HG02943 (cell line): Measurements from ENCODE around the gene SNX33.
"Not testable (repeated sequence)": the region's sequence is repeated elsewhere in the genome, so short reads cannot be mapped to it uniquely, and the experiment has no call there.

Experiments used
- ATAC-seq: cut with Tn5 transposase; IDR thresholded peaks from one replicate; pipeline ENCODE4 v1.9.1; 2021; ENCODE audit warnings: mild to moderate bottlenecking, low read depth, moderate library complexity; ENCODE audit not compliant: unreplicated experiment

Gene SNX33

DNA sequence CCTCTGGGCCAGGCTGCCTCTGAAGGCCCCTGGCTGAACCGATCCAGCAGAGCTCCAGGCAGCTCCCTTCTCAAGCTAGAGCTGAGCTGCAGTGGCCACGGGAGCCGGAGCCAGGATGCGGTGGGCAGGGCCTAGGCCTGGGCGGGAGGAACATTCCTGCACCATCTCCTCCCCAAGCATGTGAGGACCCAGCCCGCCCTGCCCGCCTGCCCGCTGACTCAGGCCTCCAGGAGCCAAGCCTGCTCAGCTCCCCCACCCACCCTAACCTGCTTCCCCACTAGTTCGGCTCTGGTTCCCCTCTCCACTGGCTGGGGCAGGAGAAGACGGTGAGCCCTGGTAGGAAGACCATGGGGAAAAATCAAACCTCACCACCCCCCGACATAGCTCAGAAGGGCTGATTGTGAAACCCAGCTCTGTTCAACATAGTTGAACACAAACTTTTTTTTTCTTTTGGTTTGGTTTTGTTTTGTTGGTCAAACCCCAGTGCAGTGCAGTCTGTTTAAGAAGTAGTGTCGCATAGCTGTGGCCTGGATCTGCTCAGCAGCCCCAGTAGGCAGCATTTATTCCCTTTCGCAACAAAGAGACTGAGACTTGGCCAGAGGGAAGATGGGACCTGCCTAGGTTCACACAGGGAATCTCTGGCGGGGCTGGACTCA lies 13.5 kb downstream of the SNX33 start:
- no peak for ATAC-seq

GRCh38 chr15:75661756-75662140 lies 14.0 kb downstream of the SNX33 start:
- ATAC-seq: no peak

GRCh38 chr15:75662823-75663519 lies 15.3 kb downstream of the SNX33 start:
- ATAC-seq: no peak

DNA sequence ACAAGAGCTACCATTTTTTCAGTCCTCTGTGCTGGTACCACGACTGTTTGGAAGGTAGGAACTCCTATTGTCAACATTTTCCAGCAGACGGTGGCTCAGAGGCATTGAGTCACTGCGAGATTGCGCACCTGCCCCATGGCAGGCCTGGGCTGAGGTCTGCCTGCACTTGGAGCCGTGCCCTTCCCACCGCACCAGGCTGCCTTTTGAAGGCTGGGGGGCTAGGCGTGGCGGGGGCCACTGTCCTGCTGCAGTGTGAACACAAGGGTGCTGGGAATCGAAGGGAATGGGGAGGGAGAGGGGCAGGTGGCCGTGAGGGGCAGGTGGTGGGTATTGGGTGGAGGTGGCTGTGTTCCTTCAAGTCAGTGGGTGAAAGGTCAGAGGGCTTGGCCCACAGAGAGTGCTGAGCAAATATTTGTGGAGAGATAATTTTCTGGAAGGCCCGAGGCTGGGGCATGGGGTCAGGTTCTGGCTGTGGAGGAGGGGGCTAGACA lies 16.3 kb downstream of the SNX33 start:
- no peak for ATAC-seq

DNA sequence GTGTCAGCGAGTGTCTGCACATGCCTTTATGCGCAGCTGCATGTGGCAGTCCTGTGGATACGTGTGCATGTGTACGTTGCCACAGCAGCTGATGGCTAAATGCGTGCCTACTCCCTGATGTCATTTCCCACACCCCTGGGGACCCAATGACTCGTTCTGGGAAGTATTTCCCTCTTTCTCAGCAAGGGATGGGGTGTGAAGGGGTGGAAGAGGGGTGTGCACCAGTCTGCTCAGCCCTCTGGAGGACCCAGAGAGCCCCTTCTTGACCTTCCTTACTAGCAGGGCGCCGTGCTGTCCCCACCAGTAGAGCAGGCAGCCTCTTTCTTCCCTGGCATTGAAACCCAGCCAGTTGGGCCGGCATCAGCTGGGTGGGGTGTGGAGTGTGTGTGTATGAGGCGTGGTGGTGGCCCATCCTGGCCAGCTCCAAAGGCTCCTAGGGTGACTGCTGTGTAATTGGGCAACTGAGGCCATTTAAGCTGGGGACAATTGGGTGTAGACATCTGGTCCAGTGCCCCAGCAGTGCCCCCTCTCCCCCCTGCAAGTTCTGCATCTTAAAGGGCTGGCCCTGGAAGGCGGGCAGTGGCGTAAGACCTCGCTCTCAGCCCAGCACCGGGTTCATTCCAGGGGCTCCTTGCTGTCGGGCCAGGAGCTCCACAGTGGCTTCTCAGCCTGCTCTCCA lies 19.2 kb downstream of the SNX33 start:
- ATAC-seq: no peak

DNA sequence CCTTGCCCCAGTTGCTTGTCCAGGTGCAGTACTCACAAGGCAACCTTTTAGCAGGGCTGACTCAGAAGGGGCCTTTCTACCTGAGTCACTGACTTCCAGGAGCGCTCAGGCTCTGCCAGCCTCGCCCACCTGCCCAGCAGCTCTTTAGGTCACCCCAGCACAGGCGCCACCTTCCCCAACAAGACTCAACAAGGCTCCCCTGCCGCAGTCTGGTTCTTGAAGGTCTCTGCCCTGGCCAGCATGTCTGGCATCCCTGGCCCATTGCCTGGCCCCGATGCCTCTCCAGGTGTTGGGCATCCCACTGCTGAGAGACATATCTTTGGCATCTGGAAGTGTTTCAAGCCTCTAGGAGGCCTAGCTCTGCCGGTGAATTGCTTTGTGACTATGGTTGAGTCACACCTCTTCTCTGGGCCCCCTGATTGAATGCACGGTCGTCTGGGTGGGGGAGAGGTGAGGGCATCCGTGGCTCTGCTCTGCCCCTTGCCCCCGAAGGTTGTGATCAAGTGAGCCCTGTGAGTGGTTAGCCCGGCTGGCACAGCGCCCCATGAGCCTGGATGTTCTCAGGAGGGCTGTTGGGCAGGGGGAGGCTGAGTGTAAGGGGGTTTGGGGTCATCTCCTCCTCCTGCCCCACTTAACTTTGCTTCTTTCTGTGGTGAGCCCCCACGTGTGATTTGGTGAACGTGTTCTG lies 21.6 kb downstream of the SNX33 start:
- no peak for ATAC-seq

- ATAC-seq: no peak
Observed at GRCh38 chr15:75669879-75670212, 22.1 kb downstream of the SNX33 start.

DNA sequence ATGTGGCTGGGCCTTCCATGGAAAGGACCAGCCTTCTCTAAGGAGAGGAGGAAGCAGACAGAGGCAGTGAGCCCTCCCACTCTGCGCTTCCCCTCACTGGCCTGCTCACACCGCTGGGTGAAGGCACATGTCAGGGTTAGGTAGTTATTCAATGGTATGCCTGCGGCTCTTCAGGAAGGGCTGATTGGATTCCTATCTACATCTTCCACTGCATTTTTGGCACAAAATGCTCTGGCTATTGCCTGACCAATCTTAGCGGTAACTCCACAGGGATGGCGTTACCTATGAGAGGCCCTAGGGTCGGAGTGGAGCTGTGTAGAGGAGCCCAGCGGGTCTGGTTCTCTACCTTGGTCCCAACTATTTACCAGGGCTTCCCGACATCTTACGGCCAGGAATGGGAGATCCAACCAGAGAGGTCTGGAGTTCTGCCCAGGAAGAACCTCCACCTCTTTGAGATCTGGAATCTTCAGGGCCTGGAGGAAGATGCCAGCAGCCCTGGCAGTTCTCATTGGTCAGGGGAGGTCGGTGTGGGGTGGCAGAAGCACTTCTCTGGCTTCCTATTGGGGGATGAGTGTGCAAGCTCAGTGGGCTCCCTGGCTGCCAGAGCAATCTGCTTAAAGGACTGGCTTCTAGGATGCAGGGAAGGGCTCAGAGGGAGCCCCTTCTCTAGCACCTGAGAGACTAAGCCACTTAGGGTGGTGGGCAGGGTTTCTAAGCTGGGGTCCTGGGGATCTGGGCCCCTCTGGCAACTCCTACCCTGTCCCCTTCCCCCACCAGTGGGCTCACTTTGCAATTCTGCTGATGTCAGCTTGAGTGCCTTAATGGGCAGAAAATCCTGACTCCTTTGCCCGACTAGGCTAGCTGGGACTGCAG lies 24.3 kb downstream of the SNX33 start:
- no peak for ATAC-seq

DNA sequence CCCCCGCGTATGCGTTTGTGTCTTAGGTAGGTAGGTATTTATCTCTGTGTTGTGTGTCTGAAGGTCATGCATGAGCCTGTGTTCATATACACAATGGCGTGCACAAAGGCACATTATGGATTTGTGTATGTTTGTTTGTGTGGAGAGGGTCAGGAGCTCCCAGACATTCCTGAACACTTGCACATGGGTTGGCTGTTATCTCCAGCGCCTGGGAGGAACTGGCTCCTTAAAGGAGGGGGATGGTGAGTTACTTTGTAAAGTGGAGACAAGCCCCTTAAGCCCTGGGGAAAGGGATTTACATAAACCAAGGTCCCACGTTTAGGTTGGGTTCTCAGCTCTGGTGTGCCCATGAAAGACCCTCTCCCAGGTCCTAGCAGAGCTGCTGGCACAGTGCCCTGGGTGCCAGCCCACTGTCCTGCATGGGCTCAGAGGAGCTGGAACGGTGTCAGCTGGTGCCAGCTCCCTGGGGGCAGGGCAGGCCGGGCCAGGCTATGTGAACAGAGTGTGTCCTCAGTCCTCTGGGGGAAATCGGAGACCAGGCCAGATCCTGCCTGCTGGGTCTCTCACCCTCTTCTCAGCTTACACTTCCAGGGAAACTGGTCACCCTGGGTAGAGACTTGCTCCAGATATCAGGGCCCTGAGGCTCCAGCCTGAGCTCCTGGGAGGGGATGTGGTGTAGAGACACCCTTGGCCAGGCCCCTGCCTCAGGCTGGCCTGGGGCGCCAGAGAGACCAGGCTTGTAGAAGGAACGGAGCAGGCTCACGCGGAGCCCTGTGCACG lies 25.1 kb downstream of the SNX33 start:
- ATAC-seq: no peak

DNA sequence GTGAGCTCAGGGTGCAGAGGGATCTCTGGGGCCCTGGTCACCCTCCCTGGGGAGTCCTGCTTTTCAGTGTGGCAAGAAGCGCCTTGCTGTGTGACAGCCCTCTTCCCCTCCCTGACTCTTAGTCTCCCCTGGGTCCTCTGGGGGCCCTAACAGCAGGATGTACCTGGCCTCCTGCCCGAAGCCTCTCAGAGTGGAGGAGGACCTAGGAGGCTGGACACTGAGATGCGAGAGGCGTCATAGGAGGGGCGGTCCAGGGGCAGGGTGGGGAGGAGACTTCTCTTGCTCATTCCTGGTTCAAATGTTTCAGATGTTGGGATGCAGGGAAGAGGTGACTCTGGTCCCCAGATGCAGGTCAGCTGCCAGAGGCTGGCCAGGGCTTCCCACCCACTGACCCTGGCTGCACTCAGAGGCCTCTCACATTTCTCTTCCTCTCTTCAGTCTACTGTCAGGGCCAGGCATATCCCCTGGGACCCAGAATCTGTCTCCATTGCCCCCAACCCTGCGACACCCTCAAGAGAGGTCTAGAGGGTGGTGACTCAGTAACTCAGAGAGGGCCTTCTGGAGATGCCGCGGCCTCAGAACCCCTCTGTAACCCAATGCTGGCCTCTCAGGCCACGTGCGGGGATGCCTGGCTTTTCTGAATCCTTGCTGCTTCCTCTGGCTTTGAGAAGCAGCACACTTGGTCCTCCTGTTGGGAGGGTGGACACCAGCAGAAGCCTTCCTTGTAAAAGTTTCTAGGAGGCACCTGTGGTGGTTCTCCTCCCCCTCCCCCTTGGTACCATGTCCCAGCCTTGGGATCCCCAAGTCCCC lies 25.9 kb downstream of the SNX33 start:
- ATAC-seq: no peak

DNA sequence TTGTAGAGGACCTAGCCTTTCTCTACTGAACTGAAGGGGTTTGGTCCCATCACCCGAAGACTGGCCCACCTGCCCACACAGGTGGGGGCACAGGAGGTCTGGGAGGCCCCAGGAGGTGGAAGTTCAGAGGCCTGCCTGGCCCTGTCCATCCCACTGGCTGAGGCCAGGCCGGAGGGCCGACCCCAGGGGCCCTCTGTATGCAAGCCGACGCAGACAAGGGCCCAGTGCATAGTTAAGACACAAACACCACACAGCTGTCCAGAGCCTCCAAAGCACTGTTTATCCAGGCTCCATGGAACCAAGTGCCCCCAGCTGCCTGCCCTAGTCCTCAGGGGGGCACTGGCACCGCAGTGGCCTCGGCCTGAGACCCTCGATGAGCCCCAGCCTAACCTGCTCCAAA lies 26.7 kb downstream of the SNX33 start:
- no peak for ATAC-seq

- no peak for ATAC-seq
Observed at GRCh38 chr15:75675579-75676404, 28.1 kb downstream of the SNX33 start.

- no peak for ATAC-seq
Observed at GRCh38 chr15:75676688-75677464, 29.2 kb downstream of the SNX33 start.

DNA sequence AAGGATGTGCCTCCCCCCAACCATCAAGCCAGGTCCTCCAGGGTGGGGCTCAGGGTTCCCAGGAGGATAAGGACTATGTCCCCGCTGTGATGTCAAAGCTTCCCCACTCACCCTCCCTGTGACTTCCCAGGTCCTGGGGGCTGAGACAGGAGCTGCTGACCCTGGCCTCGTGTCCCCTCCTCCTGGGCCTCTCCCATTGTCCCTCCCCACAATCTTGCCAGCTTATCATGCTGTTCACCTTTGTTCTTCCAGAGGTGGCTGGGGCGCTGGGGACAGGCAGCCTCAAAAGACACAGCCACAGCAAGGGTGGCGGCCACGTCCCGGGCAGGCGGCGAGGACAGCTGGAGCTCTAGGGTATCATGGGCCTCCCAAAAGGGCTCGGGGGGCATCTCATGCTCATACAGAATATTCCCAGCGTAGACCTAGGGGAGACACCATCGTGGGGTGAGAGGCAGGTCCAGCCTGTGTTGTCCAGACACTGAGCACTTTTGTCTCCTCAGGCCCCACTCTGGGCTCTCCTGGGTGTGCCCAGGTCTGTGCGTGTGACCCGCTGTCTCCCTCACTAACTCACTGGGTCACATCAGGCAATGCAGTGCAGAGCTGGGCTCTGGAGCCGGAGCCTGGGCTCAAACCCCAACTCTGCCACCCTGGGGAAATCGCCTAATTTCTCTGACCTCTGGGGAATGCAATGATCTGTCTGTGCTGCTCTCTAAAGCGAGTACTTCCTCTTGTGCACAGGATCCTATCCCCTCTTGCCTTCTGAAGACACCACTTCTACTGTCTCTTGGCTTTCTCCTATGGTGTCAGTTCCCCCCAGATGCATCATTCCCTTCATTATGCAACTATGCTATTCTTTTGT lies 30.0 kb downstream of the SNX33 start:
- ATAC-seq: no peak

DNA sequence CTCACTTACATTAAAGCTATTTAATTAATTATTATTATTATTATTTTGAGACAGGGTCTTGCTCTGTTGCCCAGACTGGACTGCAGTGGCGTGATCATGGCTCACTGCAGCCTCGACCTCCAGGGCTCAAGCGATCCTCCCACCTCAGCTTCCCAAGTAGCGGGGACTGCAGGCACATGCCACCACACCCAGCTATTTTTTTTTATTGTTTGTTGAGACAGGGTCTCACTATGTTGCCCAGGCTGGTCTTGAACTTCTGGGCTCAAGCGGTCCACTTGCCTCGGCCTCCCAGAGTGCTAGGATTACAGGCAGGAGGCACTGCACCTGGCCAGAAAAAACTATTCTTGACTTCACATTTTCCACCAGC lies 30.6 kb downstream of the SNX33 start:
- ATAC-seq: not testable (repeated sequence)
